Bronchial epithelial cell (primary cell): ENCODE data around the gene SYCE1L. TPM values are rescaled to one million over a fixed set of nuclear protein-coding genes. Genes with fewer than 3 reads are reported as not detected.

Source experiments
- DNase-seq: peaks from one replicate; pipeline ENCODE4 v3.0.0-alpha.2; 2010; ENCODE audit warnings: low read depth
- FAIRE-seq: peaks from 2 replicates; lab custom pipeline; 2011; peaks lifted over from hg19 to GRCh38; lab: Jason Lieb, UNC
- H3K27me3 ChIP-seq: 2 replicates; pipeline ENCODE4 v1.5.1; 2011; ENCODE audit warnings: low read length; ENCODE audit not compliant: control insufficient read depth, insufficient read depth
- H3K36me3 ChIP-seq: 2 replicates; pipeline ENCODE4 v1.5.1; 2011; ENCODE audit warnings: low read length; ENCODE audit not compliant: control insufficient read depth, insufficient read depth
- H3K4me3 ChIP-seq: 2 replicates; pipeline ENCODE4 v1.5.1; 2011; ENCODE audit warnings: mild to moderate bottlenecking, low read depth, low read length, control low read depth
- total RNA-seq: library from RNA; depleted of rRNA; stranded (reverse); fragments of >200 nt; gene quantifications from 2 replicates; pipeline ENCODE4 v1.2.1, GENCODE V29; 2014
- TF ChIP-seq, protein P1 (sequence below): IDR thresholded peaks from 2 replicates; pipeline ENCODE4 v1.5.1; 2011; ENCODE audit warnings: mild to moderate bottlenecking, moderate library complexity, low read length, control low read depth, inconsistent platforms; ENCODE audit not compliant: insufficient read depth, severe bottlenecking

The SYCE1L gene
- total RNA-seq, 1 donor from 2014 or later = not detected

DNA sequence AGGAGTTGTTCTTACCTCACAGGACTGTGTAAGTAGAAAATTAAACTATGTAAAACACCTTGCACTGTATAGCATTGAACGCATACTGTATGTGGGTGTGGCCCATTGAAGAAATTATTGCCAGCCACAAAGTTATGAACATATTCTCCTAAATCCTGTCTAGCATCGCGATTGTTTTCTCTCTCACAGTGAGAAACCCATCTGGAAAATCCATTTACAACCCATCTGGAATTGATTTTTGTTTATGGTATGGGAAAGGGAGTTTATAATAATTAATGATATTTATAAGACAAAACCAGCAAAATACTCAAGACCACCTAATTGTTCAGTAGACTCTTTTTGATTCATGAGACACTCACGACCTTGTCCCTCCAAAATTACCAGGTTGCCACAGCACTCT, 30.3 kb upstream of the SYCE1L start:
- no peak for DNase-seq
- H3K27me3 ChIP-seq = no peaks in the 10 kb centered on the region
- H3K36me3 ChIP-seq = no peaks in the 10 kb centered on the region
- TF ChIP-seq, protein P1, sequence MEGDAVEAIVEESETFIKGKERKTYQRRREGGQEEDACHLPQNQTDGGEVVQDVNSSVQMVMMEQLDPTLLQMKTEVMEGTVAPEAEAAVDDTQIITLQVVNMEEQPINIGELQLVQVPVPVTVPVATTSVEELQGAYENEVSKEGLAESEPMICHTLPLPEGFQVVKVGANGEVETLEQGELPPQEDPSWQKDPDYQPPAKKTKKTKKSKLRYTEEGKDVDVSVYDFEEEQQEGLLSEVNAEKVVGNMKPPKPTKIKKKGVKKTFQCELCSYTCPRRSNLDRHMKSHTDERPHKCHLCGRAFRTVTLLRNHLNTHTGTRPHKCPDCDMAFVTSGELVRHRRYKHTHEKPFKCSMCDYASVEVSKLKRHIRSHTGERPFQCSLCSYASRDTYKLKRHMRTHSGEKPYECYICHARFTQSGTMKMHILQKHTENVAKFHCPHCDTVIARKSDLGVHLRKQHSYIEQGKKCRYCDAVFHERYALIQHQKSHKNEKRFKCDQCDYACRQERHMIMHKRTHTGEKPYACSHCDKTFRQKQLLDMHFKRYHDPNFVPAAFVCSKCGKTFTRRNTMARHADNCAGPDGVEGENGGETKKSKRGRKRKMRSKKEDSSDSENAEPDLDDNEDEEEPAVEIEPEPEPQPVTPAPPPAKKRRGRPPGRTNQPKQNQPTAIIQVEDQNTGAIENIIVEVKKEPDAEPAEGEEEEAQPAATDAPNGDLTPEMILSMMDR = no peak
- FAIRE-seq = no peak
- H3K4me3 ChIP-seq = no peak overlapping the region

DNA sequence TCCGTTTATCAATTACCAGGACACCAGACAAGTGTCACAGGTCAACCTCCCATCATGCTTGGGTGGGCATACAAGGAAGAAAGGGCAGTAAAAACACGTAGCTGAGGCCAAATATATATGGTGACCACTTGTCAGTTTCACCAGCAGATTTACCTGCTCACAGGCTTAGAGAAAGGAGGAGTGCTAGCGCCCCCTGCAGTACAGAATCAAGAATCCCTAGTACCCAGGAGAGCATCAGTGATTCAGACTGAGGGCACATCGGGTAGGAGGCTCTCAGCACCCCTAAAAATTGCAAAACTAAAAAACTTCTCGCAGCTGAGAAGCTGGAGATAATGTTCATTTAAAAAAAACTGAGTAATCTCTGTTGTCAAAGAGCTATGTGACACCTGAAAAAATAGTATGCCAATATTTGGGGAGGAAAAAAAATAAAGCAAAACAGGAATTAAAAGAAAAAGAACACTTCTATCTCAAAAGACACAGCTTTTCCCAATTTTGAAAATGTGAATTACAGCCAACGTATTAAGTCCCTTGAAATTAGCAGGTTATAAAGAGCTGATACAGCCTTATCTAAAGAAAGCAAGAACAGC, 29.5 kb upstream of the SYCE1L start:
- H3K27me3 ChIP-seq = no peaks in the 10 kb centered on the region
- no peak for FAIRE-seq
- TF ChIP-seq, protein P1 = peak; percentile 65
- no peaks in the 10 kb centered on the region for H3K36me3 ChIP-seq
- DNase-seq = peak; percentile 42
- no peak overlapping the region for H3K4me3 ChIP-seq

GRCh38 chr16:77170805-77171204, 28.4 kb upstream of the SYCE1L start:
- H3K4me3 ChIP-seq = no peak overlapping the region
- DNase-seq (no peak), FAIRE-seq (no peak)
- TF ChIP-seq, protein P1 = no peak
- no peaks in the 10 kb centered on the region for H3K36me3 ChIP-seq
- H3K27me3 ChIP-seq = no peaks in the 10 kb centered on the region

- Histone ChIP-seq H3K36me3 (no peaks in the 10 kb centered on the region), H3K4me3 (no peak overlapping the region), H3K27me3 (no peaks in the 10 kb centered on the region)
- TF ChIP-seq, protein P1 = peak; percentile 63
- DNase-seq (peak; percentile 64), FAIRE-seq (no peak)
Measured at GRCh38 chr16:77171745-77172635, 27.2 kb upstream of the SYCE1L start.

DNA sequence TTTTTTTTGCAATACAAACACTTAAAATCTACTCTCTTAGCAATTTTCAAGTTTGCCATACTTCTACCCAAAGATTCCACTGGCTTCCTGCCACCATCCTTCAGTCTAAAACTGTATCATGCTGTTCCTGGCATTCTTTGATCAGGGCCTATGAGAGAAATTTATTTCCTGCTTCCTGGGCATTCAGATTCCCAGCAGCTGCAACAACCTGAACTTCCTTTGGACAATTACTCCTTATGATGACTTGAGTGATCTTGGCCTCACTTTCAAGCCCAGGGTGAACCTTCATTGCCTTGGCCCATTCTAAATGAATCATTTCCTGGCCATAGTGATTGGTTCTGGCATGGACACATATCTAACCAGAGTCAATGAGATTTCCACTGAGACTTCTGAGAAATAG, 26.3 kb upstream of the SYCE1L start:
- Histone ChIP-seq H3K36me3 (no peaks in the 10 kb centered on the region), H3K4me3 (no peak overlapping the region), H3K27me3 (no peaks in the 10 kb centered on the region)
- DNase-seq (peak; percentile 15), FAIRE-seq (no peak)
- TF ChIP-seq, protein P1 = no peak
